HL-60/S4 (cell line): ENCODE results near the gene EPB41L5.

Experiments used
- in situ Hi-C: fragments of 300-500 bp; cut with MboI; formaldehyde crosslinking; loops from 2 replicates; pipeline ENCODE4 v1.14.3; 2022; ENCODE audit warnings: low sequenced_read_pairs

EPB41L5 gene

GRCh38 chr2:120224256-120224655, 211.4 kb downstream of the EPB41L5 start:
- in situ Hi-C loops: no loop called here

GRCh38 chr2:120224735-120225548, 212.1 kb downstream of the EPB41L5 start:
- in situ Hi-C loops: no loop called here

GRCh38 chr2:120225549-120226065, 212.7 kb downstream of the EPB41L5 start:
- in situ Hi-C loops: no loop called here

- in situ Hi-C loops: no loop called here
These were observed 213.4 kb downstream of the EPB41L5 start for GRCh38 chr2:120226316-120226715.

- in situ Hi-C loops: no loop called here
These were observed 214.5 kb downstream of the EPB41L5 start for GRCh38 chr2:120227111-120227991.

GRCh38 chr2:120228503-120228902, 215.6 kb downstream of the EPB41L5 start:
- in situ Hi-C loops: no loop called here
